Superior temporal gyrus (tissue), 1 donor: ENCODE data around the gene CD247.

Source experiments
- DNase-seq: peaks from one replicate; pipeline ENCODE4 v3.0.0-alpha.2; 2016; ENCODE audit errors: extremely low spot score

The CD247 gene

DNA sequence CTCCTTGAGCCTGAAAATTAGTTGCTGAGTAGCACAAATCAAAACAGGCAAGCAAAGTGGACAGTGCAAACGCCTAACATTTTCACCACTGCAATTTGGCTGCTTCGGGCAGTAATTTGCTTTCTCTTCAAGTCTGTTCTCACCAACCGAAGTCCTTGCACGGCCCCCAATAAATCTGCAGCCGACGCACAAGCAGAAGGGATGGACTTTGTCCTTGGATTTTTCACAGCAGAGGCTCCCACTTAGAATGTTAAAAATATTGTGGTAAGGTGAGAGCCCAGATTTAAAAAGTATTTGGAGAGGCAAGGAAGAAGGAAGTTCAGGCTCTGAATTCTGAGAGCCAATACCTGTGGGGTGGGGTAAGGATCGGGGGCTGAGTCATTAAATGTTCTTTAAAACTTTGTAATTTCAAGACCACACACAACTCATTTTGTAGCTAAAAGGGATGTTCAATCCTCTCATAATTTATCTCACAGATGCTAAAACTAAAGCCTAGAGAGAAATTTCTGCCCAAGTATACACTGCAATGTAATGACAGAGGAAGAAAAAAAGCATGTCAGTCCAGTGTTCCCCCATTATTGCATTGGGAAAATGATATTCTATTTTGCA, 6.2 kb downstream of the CD247 start:
- DNase-seq, result no peak

DNA sequence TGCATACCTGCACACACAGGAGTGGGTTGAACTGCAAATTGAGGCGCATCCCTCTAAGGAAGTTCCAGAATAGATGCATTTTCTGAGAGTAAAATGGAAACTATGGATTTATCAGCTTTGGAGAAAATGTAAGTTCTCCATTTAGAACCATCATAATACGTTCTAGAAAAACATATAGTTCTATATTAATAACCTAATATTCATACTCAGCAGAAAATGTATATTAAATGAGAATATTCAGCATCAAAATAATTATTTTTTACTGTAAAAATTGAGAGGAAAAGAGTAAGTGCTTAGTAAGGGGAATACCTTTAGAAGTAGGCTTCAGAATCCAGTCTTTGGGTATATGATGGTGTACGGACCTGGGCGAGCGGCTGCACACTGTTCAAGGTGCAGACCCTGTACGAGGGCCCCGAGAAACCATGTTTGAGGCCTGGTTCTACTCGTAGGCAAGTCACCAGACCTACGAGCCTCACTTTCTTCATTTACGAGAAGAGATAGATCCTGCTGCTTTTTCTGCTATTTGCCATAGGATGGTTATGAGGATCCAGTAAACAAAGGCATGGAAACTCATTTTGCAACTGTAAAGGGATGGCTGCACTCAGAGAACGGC, 6.8 kb downstream of the CD247 start:
- no peak for DNase-seq

DNA sequence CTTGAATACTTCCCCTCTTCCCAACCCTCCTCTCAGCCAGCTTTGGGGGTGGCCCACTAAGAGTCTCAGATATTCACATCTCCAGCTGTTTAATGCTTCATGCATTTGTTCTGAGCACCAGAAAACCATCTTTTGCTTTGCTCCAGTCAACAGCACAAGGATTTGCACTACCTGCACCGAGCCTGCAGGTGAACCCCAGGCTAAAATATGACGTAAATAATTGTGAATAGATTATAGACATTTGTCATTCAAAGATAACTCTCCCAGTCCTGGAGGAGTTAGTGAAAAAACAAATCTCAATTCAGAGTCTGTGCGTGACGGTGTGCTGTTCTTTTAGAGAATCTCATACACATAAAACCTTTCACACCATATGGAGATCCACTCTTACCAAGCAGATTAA, 7.4 kb downstream of the CD247 start:
- no peak for DNase-seq

DNA sequence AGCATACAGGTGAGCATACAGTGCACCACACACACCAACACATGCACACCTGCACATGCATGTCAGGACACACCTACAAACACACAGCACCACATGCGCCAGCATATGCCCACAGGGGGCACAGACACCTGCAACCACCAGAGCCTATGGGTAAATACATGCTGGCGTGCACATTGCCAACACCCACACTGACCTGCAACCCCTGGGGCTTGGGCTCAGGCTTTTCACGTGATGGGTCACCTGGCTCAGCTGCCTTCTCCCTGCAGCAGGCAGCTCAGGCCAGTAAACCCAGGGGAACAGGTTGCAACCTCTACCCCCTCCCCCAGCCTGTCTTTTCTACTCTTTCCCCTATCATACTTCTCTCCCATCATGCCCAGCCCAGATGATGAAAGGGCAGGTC, 8.1 kb downstream of the CD247 start:
- DNase-seq, result no peak

DNA sequence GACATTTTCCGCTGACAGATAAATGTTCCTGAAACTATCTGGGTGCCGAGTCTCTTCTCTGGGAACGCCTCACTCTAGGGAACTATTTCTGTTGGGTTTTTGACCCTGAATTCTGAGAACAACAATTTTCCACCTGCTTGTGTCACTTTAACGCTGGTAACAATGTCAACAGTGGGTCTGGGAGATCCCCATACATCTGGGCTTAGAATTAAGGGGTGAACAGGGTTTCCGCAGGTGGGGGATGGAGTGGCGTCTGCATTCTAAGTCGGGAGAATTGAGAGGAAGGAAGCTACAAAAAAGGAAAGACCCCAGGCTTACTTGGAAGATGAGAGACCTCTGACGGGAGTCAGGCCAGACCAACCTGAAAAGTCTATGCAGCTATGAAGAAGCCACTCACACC, 8.7 kb downstream of the CD247 start:
- no peak for DNase-seq

DNA sequence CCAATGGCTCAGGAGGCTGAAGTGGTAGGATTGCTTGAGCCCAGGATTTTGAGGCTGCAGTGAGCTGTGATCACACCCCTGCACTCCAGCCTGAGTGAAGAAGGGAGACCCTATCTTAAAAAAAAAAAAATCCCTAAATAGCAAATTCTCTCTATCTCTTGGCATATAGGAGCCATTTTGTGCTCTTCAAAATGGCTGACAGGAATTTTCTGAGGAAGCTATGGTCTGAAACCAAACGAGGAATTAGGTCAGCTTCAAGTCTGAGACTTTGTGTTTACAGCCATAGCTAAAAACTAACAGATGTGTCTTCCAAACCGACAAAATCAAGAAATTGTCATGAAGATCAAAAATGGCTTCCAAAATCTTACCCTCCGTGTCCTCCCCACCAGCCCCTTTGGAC, 10.6 kb downstream of the CD247 start:
- no peak for DNase-seq

DNA sequence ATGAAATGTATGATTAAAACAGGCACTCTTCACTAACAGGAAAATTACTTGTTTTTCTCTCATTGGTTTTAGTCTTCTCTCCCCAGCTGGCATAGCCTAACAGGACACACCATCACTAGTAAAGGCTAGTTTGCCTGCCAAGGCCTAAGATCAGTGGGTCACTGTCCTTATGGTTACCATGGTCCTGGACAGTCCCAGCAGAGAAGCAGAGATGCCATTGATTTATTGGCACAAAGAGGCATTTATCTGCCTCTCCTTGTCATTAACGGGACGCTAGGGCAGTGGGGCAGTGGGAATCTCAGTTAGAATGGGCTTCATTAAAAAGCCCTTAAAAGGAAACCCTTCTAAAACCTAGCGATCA, 13.9 kb downstream of the CD247 start:
- no peak for DNase-seq

DNA sequence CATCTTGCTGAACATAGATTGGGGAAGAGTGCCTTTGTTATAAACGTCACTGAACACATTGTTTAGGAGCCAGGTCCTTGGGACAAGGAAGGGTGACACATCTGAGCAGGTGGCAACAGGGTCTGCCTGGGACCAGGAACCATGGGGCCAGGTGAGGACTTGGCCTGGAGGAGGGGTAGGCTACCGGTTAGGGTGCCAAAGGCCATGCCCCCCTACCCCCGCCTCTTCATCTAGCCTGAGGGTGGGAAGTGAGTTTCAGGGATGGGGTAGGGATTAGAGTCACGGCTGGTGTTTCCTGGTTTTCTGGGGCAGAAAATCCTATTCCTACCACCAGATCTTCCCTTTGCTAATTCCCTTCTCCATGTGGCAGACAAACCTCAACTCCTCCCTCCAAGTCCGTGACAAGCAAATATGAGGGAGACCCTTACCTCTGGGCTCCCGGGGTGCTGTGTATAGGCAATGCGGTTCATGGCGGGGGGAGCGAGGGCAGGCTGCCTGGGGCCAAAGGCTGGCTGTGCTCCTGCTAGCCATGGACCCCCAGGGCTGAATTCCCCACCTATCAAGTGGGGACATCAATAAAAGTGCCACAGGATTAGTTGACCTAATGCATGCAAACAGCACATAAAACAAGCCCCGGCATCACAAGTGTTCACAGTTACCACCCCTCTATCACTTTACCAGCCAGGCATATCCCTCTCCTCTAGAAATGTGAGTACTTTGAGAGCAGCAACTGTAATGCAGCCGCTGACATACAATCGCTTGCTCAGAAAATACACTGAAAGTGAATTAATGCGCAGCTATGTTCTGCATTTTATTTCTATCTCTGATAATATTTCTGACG, 14.5 kb downstream of the CD247 start:
- DNase-seq, result no peak

DNA sequence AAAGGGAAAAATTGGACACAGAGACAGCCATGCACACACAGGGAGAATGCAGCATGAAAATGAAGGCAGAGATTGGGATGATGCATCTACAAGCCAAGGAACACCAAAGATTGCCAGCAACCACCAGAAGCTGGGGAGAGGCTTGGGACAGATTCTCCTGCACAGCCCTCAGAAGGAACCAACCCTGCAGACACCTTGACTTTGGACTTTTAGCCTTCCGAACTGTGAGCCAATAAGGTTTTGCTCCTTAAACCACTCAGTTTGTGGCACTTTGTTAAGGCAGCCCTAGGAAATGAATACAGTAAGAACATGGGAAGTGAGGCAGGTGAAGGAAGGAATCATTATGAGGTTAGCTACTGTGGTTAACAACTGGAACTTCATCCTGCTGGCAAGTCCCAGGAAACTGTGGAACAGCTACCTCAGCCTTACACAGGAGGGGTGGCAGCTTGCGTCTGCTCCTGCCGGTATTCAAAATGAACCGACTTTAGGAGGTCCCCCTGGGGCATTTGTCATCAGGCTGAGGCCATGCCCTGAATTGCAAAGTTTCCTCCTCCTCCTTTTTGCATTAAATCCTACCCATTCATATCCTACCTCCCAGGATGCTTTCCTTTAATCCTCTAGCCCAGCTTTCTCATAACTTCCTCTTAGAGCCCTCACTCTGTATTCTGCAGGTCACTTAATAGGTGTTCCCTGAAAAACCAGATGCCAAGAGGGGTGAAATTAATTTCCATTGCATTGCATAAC, 15.4 kb downstream of the CD247 start:
- no peak for DNase-seq

DNA sequence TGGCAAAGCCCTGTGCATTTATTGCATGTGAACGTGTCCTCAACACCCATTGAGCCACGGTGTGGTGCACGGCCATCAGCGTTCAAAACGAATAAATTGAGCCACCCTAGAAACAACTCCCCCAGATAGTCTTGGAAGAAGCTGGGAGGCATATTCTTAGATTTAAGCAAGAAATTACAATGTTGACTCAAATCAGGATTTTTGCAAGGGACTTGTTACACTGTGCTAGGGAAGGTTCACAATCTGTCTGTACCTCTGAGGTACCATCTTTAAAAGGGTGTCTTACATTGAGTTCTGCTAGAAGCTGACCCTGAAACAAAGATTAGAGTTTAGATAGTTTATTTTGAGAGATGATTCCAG, 16.2 kb downstream of the CD247 start:
- DNase-seq, result no peak

DNA sequence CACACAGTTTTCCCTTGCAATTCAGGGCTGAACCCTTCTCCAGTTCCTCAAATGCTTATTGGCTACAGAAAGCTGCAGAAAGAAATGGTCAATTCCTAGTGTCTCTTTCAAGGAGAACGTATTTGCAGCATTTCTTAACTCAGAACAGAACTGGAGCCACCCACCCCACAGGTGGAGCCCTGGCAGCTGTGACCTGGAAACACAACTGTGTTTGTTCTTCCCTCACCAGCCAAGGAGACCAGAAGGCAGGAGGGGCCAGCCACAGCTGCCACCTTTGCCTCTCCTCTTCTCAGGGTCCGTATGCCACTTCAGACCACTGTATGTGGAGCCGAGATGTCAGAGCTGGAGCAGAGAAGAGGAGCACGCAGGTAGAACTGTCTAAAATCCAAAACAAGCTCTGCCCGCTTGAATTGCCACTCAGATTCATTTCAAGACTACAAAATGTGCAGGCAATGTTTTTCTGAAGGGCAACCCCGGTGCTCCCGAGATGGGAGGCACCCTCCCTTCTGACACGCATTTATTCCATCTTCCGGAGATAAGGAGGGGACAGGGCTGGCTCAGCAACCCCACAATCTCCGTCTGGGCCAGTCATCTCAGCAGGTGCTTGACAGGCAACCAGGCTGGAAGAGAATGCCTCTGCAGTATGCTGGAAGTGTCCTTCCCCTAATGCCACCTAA, 16.7 kb downstream of the CD247 start:
- no peak for DNase-seq

DNA sequence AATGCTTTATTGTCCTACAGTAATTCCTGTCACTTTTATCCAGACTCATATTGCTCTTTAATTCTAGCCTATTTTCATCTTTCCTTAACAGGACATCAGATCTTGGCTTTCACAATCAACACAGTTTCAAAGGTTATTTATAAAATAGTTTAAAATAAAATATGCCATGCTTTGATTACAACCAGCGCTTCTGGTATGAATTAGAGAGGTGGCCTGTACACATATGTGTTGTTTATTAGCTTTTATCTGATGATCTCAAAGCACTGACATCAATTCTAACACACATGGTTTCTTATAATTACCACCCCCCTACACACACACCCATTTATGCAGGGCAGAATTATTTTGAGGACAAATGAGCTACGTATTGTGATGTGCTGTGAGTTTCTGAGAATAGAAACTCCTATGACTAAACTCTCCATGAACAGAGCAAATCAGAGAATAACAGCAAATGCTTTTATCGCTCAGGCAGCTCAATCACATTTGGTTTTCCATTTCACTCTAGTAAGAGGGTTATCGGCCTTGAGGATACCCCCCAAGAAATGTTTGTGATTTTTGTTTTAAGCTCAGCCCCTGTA, 18.0 kb downstream of the CD247 start:
- DNase-seq, result peak; percentile 29

DNA sequence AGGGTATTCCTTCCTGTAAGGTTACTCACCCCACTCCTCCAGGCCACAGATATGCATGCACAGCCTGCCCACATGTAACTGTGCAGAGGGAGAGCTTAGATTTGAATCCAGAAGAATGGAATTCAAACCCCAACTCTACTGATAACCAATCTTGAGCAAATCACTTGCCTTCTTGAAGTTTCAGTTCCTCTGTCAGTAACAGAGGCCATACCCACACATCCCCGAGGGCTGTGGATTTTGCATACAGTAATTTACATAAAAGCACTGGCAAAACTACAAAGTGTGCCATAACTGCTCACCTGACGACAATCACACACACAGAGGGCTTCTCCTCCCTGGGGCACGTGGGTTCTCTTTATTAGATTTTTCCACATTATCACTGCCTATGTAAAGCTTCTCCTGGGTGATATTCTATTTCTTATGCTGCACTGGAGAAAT, 18.6 kb downstream of the CD247 start:
- no peak for DNase-seq

DNA sequence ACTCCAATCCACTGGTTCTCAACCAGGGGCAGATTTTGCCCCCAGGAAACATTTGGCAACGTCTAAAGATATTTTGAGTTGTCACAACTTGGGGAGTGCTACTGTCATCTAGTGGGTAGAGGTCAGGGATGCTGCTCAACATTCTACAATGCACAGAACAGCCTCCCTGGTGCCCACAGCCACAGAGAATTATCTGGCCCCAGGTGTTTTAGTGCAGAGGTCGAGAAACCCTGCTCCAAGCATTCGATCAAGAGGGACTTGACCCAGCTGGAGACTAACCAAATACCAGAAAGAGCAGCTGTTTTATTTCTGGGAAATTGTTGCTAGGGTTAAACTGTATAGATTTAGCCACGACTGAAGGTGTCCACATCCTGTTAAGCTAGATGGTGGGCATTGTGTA, 19.2 kb downstream of the CD247 start:
- DNase-seq, result no peak

DNA sequence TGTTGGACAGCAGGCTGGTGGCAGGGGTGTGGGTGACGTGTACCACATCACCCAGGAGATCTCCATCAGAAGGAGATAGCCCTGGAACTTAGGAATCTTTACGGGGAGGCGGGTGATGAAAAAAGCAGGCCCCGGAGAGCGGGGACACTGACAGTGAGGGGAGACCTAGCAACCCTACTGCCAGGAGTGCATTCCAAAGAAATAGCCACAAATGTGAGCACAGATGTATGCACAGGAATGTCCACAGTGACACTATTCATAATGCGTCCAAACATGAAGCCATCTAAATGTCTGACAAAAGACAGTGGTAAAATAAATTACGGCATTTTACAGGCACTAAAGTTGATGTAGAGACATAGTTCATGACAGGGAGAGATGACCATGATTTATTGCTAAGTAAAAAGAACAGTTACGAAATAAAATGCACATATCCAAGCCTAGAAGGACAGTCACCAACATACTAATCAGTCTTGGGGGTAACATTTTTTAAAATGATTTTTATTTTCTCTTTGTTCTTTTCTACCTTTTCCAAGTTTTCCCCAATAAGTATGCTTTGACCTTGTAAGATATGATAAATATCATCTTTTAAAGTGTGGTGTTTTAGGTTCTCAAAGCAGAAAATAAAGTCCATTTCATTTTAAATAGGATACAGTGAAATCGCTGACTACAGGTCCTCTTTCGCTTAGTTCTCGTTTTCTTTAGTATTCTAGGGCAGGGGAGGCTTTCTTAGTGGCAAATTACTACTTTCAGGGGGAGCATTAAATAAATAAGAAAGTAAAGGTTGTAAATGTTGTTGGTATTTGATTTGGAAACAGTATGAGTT, 21.3 kb downstream of the CD247 start:
- DNase-seq, result no peak

DNA sequence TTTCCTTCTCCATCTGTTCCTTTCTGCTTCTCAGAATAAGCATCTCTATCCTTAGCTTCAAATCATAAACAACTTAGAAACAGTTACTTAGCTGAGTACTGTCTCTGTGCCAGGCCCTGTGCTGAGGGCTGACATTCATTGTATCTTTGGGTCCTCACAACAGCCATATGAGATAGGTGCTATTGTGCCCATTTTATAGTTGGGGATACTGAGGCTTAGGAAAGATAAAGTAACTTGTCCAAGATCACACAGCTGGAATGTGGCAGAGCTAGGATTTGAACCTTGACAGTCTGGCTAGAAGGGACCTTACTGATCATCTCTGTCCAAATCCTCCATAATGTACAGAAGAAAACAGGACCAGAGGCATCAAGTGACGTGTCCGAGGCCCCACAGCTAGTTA, 25.0 kb downstream of the CD247 start:
- DNase-seq, result no peak

DNA sequence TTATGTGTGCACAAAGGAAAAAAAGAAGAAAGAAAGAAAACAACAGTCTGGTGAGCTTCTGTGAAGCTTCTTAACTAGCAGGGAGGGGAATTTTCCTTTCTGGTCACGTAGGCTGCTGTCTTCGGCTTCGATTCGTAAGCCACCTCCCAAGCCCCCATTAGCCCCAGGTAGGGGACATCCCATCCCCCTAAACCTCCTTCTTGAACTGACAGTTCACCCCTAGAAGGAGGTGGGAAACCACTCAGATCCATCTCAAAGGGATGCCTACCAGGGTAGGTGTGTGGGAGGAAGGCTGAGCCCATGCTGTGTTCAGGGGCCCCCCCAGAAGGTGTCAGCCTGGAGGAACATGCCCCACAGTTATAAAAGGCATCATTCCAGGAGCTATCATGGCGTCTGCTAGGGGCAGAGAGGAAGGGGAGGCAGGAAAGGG, 25.8 kb downstream of the CD247 start:
- no peak for DNase-seq

DNA sequence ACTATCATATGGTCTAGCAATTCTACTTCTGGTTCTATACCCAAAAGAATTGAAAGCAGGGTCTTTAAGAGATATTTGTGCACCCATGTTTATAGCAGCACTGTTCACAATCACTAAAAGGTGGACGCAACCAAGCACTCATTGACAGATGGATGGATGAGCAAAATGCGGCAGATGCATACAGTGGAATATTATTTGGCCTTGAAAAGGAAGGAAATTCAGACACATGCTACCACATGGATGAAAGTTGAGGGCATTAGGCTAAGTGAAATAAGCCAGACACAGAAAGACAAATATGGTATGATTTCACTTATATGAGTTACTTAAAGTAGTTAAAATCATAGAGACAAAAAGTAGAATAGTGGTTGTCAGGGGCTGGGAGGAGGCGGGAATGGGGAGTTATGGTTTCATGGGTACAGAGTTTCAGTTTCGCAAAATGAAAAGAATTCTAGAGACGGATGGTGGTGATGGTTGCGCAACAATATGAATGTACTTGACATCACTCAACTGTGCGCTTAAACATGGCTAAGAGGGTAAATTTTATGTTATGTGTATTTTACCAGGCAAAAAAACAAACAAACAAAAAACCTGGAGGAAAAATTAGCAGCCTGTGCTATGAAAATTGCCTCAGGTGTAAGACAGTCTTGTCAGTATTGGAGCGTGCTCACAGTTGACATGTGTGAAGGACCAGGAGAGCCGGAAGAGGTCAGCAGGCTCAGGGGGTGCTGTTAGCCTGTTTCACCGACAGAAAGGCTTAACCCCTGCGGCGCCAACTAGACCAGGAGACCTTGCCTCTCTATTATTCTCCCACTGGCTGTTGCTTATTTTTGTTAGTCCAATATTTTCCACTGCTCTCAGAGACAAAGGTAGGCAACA, 26.5 kb downstream of the CD247 start:
- DNase-seq, result no peak

DNA sequence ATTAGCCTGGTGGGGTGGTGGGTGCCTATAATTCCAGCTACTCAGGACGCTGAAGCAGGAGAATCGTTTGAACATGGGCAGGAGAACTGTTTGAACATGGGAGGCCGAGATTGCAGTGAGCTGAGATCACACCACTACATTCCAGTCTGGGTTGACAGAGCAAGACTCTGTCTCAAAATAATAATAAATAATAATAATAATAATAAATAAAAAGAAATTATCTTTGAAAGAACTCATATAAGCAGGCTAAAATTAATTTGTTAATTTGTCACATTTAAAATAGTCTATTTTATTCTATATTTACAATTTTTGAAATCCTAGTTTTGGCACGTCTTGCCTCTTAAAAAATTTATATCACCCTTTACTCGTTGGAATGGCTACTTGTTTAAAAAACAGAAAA, 27.6 kb downstream of the CD247 start:
- DNase-seq, result no peak
